Esophagus muscularis mucosa (tissue), 4 donors: ENCODE measurements around the gene DOCK10.

ENCODE experiments used
- EP300 ChIP-seq: sonication (generic); formaldehyde crosslinking; IDR thresholded peaks from one replicate; pipeline ENCODE4 v1.6.1; 2017; ENCODE audit warnings: antibody characterized with exemption
- POLR2A ChIP-seq: fragments of 450-650 bp; IDR thresholded peaks from one replicate; pipeline ENCODE4 v1.6.1; 2017; ENCODE audit warnings: antibody characterized with exemption, moderate library complexity, mild to moderate bottlenecking, low read depth
- POLR2AphosphoS5 ChIP-seq, 2 donors: sonication (generic); formaldehyde crosslinking; IDR thresholded peaks; one replicate each; pipeline ENCODE4 v1.6.1; 2017; ENCODE audit warnings: antibody characterized with exemption in 2 of 2
- TF ChIP-seq, protein P1 (sequence below), 3 experiments: fragments of 200-600 bp in 2 of 3; fragments of 450-650 bp in 1 of 3; sonication (generic) in 2 of 3; IDR thresholded peaks; one replicate each; pipeline ENCODE4 v1.5.1; 2017 to 2019; ENCODE audit warnings: antibody characterized with exemption in 3 of 3, mild to moderate bottlenecking in 2 of 3, moderate library complexity in 1 of 3

DNA sequence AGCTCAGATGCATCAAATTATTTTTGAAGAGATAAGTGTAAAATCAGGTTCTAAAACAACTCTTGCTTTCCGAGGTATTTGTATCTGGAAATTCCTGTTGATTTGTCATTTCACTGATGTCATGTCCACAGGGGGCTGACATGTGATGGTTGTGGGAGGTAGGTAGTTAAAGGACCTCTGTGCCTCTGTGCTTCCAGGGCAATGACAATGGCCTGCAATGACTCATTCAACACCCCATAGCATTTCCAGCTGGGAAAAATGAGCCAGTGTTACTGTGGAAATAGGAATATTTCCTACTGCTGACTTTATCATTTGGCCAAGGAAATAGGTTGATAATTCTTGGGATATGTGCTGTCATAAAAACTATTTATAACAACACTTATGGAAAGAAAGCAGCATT lies 239.9 kb downstream of the DOCK10 start:
- TF ChIP-seq, protein P1, sequence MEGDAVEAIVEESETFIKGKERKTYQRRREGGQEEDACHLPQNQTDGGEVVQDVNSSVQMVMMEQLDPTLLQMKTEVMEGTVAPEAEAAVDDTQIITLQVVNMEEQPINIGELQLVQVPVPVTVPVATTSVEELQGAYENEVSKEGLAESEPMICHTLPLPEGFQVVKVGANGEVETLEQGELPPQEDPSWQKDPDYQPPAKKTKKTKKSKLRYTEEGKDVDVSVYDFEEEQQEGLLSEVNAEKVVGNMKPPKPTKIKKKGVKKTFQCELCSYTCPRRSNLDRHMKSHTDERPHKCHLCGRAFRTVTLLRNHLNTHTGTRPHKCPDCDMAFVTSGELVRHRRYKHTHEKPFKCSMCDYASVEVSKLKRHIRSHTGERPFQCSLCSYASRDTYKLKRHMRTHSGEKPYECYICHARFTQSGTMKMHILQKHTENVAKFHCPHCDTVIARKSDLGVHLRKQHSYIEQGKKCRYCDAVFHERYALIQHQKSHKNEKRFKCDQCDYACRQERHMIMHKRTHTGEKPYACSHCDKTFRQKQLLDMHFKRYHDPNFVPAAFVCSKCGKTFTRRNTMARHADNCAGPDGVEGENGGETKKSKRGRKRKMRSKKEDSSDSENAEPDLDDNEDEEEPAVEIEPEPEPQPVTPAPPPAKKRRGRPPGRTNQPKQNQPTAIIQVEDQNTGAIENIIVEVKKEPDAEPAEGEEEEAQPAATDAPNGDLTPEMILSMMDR (IDR thresholded peaks at IDR 0.05), result no peak
- TF ChIP-seq POLR2A (no peak), POLR2AphosphoS5 (IDR thresholded peaks at IDR 0.05) (no peak), EP300 (no peak)
